Measurements from ENCODE around the gene AHRR.
"Not testable (repeated sequence)": the region's sequence is repeated elsewhere in the genome, so short reads cannot be mapped to it uniquely, and the experiment has no call there.

Gene AHRR

GRCh38 chr5:321230-321725 is at the start of gene AHRR:
TSS of gene AHRR (plus strand) at chr5:321714. CDS start at chr5:343903, 22,189 bp downstream.
- Histone ChIP-seq H3K27me3 (peaks cover 66% of the 10 kb centered on the region), H3K4me1 (peaks cover 69% of the 10 kb centered on the region), H3K27ac (no peak within 1 kb of the TSS), H3K9ac (no peak within 1 kb of the TSS; the same call in 1 of the 2 replicates), H3K4me2 (peak within 1 kb of the TSS; percentile 94), H3K9me3 (no peaks in the 10 kb centered on the region), H3K36me3 (no peaks in the 10 kb centered on the region), H3K4me3 (peak within 1 kb of the TSS; percentile 65), H4K20me1 (peaks cover 62% of the 10 kb centered on the region)
- no peak for TF ChIP-seq Cebpa-rat (IDR thresholded peaks at IDR 0.05)

GRCh38 chr5:271828-272167 is 49.7 kb upstream of the AHRR start:
- H3K27me3 ChIP-seq, H3K9me3 ChIP-seq: not testable (repeated sequence)
- H3K9ac ChIP-seq = peak overlapping the region; percentile 89
- peak overlapping the region; percentile 94 for H3K27ac ChIP-seq
- peaks cover 32% of the 10 kb centered on the region for H4K20me1 ChIP-seq
- peak overlapping the region; percentile 82 for H3K4me3 ChIP-seq
- peaks cover 42% of the 10 kb centered on the region for H3K36me3 ChIP-seq
- peaks cover 39% of the 10 kb centered on the region for H3K4me1 ChIP-seq
- peak overlapping the region; percentile 72 for H3K4me2 ChIP-seq

- H3K27me3 ChIP-seq, H3K27ac ChIP-seq, H3K9me3 ChIP-seq: not testable (repeated sequence)
- Histone ChIP-seq H3K4me1 (peaks cover 39% of the 10 kb centered on the region), H3K36me3 (peaks cover 50% of the 10 kb centered on the region), H3K9ac (peak overlapping the region; percentile 89; the same call in 1 of the 2 replicates), H3K4me3 (peak overlapping the region; percentile 82; the same call in 1 of the 2 replicates), H3K4me2 (peak overlapping the region; percentile 72), H4K20me1 (peaks cover 32% of the 10 kb centered on the region)
Measured at GRCh38 chr5:273091-273490, 48.4 kb upstream of the AHRR start.

GRCh38 chr5:273491-273890 is 48.0 kb upstream of the AHRR start:
- H3K9me3 ChIP-seq, H3K27me3 ChIP-seq, H3K27ac ChIP-seq: not testable (repeated sequence)
- Histone ChIP-seq H3K9ac (0 out of 2 replicates have a peak overlapping the region, but pooled peaks have one; percentile 89), H4K20me1 (peaks cover 32% of the 10 kb centered on the region), H3K36me3 (peaks cover 54% of the 10 kb centered on the region), H3K4me3 (0 out of 2 replicates have a peak overlapping the region, but pooled peaks have one; percentile 82), H3K4me2 (peak overlapping the region; percentile 72), H3K4me1 (peaks cover 39% of the 10 kb centered on the region)

- H3K9ac ChIP-seq, H3K27ac ChIP-seq, H3K27me3 ChIP-seq, H3K4me2 ChIP-seq, H3K4me3 ChIP-seq: not testable (repeated sequence)
- peaks cover 39% of the 10 kb centered on the region for H3K4me1 ChIP-seq
- H3K36me3 ChIP-seq = peaks cover 62% of the 10 kb centered on the region
- peaks cover 14% of the 10 kb centered on the region for H3K9me3 ChIP-seq
- H4K20me1 ChIP-seq = peaks cover 32% of the 10 kb centered on the region
Measured at GRCh38 chr5:274346-274745, 47.2 kb upstream of the AHRR start.

- H3K4me1 ChIP-seq = peaks cover 16% of the 10 kb centered on the region
- no peaks in the 10 kb centered on the region for H3K27me3 ChIP-seq
- H3K4me2 ChIP-seq = no peak overlapping the region
- peaks cover 50% of the 10 kb centered on the region for H3K9me3 ChIP-seq
- H4K20me1 ChIP-seq = peaks cover 31% of the 10 kb centered on the region
- H3K36me3 ChIP-seq = peaks cover 94% of the 10 kb centered on the region
- H3K4me3 ChIP-seq = no peak overlapping the region
- H3K9ac ChIP-seq = no peak overlapping the region
- no peak for TF ChIP-seq Cebpa-rat (IDR thresholded peaks at IDR 0.05)
- H3K27ac ChIP-seq = no peak overlapping the region
Measured at GRCh38 chr5:278646-279045, 42.9 kb upstream of the AHRR start.

- Histone ChIP-seq H3K9me3 (peaks cover 55% of the 10 kb centered on the region), H3K36me3 (peaks cover 94% of the 10 kb centered on the region), H3K4me1 (peaks cover 16% of the 10 kb centered on the region), H4K20me1 (peaks cover 26% of the 10 kb centered on the region)
- not testable (repeated sequence) for H3K4me3 ChIP-seq, H3K27ac ChIP-seq, H3K9ac ChIP-seq, H3K27me3 ChIP-seq, H3K4me2 ChIP-seq
Measured at GRCh38 chr5:279051-279665, 42.4 kb upstream of the AHRR start.

GRCh38 chr5:285991-286557 is 35.4 kb upstream of the AHRR start:
- Histone ChIP-seq H3K36me3 (peaks cover 79% of the 10 kb centered on the region), H4K20me1 (peaks cover 27% of the 10 kb centered on the region; the same call in 1 of the 2 replicates), H3K27ac (peak overlapping the region; percentile 84)

GRCh38 chr5:290200-290599 is 31.3 kb upstream of the AHRR start:
- Histone ChIP-seq H3K4me1 (peaks cover 42% of the 10 kb centered on the region), H3K9me3 (peaks cover 60% of the 10 kb centered on the region), H4K20me1 (peaks cover 25% of the 10 kb centered on the region; the same call in 1 of the 2 replicates), H3K27ac (peak overlapping the region; percentile 41; the same call in 1 of the 2 replicates), H3K4me2 (peak overlapping the region; percentile 67), H3K36me3 (peaks cover 64% of the 10 kb centered on the region)
- not testable (repeated sequence) for H3K4me3 ChIP-seq, H3K9ac ChIP-seq, H3K27me3 ChIP-seq

More at GRCh38 chr5:285991-286557, 35.4 kb upstream of the AHRR start:
- peaks cover 49% of the 10 kb centered on the region for H3K4me1 ChIP-seq
- H3K4me3 ChIP-seq = peak overlapping the region; percentile 35
- peak overlapping the region; percentile 49; the same call in 1 of the 2 replicates for H3K4me2 ChIP-seq
- TF ChIP-seq Cebpa-rat (IDR thresholded peaks at IDR 0.05) = no peak
- H3K27me3 ChIP-seq = no peaks in the 10 kb centered on the region
- H3K9ac ChIP-seq = no peak overlapping the region
- peaks cover 85% of the 10 kb centered on the region for H3K9me3 ChIP-seq

GRCh38 chr5:291345-291744 is 30.2 kb upstream of the AHRR start:
- Histone ChIP-seq H3K36me3 (peaks cover 58% of the 10 kb centered on the region), H3K9me3 (peaks cover 48% of the 10 kb centered on the region), H3K4me1 (peaks cover 37% of the 10 kb centered on the region), H4K20me1 (peaks cover 21% of the 10 kb centered on the region), H3K4me2 (peak overlapping the region; percentile 67)
- not testable (repeated sequence) for H3K27ac ChIP-seq, H3K9ac ChIP-seq, H3K4me3 ChIP-seq, H3K27me3 ChIP-seq

- Histone ChIP-seq H4K20me1 (peaks cover 45% of the 10 kb centered on the region), H3K36me3 (peaks cover 26% of the 10 kb centered on the region), H3K4me1 (peaks cover 56% of the 10 kb centered on the region), H3K9me3 (peaks cover 16% of the 10 kb centered on the region)
- H3K4me2 ChIP-seq, H3K4me3 ChIP-seq, H3K9ac ChIP-seq, H3K27ac ChIP-seq, H3K27me3 ChIP-seq: not testable (repeated sequence)
Measured at GRCh38 chr5:294788-295187, 26.7 kb upstream of the AHRR start.

GRCh38 chr5:296207-296606 is 25.3 kb upstream of the AHRR start:
- H3K27ac ChIP-seq, H3K4me3 ChIP-seq, H3K27me3 ChIP-seq, H3K9ac ChIP-seq: not testable (repeated sequence)
- Histone ChIP-seq H3K9me3 (peaks cover 16% of the 10 kb centered on the region), H3K4me2 (peak overlapping the region; percentile 72), H3K4me1 (peaks cover 54% of the 10 kb centered on the region), H4K20me1 (peaks cover 59% of the 10 kb centered on the region), H3K36me3 (peaks cover 31% of the 10 kb centered on the region)

- peaks cover 49% of the 10 kb centered on the region for H3K4me1 ChIP-seq
- peaks cover 67% of the 10 kb centered on the region for H4K20me1 ChIP-seq
- H3K27ac ChIP-seq, H3K4me3 ChIP-seq, H3K27me3 ChIP-seq, H3K9ac ChIP-seq: not testable (repeated sequence)
- peaks cover 25% of the 10 kb centered on the region for H3K36me3 ChIP-seq
- H3K9me3 ChIP-seq = peaks cover 13% of the 10 kb centered on the region
- peak overlapping the region; percentile 72 for H3K4me2 ChIP-seq
Measured at GRCh38 chr5:296954-297353, 24.6 kb upstream of the AHRR start.

- H3K36me3 ChIP-seq = peaks cover 20% of the 10 kb centered on the region
- not testable (repeated sequence) for H3K9me3 ChIP-seq, H3K27me3 ChIP-seq, H3K4me3 ChIP-seq, H3K9ac ChIP-seq, H3K27ac ChIP-seq
- peaks cover 54% of the 10 kb centered on the region for H3K4me1 ChIP-seq
- peak overlapping the region; percentile 72 for H3K4me2 ChIP-seq
- peaks cover 72% of the 10 kb centered on the region for H4K20me1 ChIP-seq
Measured at GRCh38 chr5:297448-297847, 24.1 kb upstream of the AHRR start.

All from BLaER1 (cell line).